Stimulated activated naive CD8-positive, alpha-beta T cell treated with anti-CD3 and anti-CD28 coated beads, Interleukin-15, Interleukin-2, amounts not matched to agents 100 ng/mL and 50 ng/mL, for 24 hours (primary cell): ENCODE measurements around the gene GRID1.

Source experiments
- H3K27ac Mint-ChIP-seq: one replicate; pipeline ENCODE4 v1.8.0; 2021; ENCODE audit warnings: mild to moderate bottlenecking, mixed read lengths
- H3K27me3 Mint-ChIP-seq: one replicate; pipeline ENCODE4 v1.8.0; 2021; ENCODE audit warnings: mixed read lengths
- H3K36me3 Mint-ChIP-seq: one replicate; pipeline ENCODE4 v1.8.0; 2021; ENCODE audit warnings: low read depth, mixed read lengths
- H3K4me1 Mint-ChIP-seq: one replicate; pipeline ENCODE4 v1.8.0; 2021; ENCODE audit warnings: low read depth, mixed read lengths
- H3K4me3 Mint-ChIP-seq: one replicate; pipeline ENCODE4 v1.8.0; 2021; ENCODE audit warnings: mild to moderate bottlenecking, mixed read lengths
- H3K9me3 Mint-ChIP-seq: one replicate; pipeline ENCODE4 v1.8.0; 2021; ENCODE audit warnings: mixed read lengths

Gene GRID1

DNA sequence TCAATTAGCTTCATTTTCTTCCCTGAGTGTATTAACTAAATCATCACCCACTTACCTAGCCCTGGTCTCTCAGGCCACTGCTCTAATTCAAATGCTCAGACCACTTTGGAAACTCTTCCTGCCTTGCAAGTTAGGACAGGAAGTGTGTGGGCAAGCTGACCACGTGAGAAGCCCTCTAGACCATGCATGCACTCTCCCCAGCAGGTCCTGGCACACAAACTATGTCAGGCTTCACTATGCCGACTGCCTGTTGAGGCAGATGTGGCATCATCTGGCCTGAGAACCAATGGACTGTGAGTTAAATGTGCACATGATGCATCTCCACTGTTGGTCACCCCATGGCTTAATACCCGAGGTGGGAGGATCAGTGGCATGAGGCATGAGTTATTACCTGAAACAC, 439.6 kb downstream of the GRID1 start:
- Mint-ChIP-seq H3K4me1 (no peaks in the 10 kb centered on the region), H3K27me3 (no peaks in the 10 kb centered on the region), H3K36me3 (no peaks in the 10 kb centered on the region), H3K27ac (no peak overlapping the region), H3K4me3 (no peak overlapping the region), H3K9me3 (no peaks in the 10 kb centered on the region)

DNA sequence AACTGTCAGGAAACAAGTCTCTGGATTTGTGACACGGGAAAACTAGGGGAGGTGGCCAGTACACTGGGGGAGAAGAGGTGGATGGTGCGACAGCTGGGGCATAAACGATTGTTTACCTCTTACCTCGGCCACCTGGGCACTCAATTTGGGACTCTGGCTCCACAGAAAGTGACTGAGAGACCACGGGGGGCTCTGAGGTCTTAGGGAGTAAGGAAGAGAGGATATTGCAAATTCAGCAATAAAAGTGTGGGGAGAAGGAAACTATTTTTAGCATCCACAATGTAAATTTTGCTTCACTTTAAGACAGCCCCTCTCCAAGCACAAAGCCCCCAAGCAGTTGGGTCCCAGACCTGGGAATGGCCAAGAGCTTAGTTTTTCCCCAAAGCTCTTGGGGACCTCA, 440.5 kb downstream of the GRID1 start:
- H3K36me3 Mint-ChIP-seq: no peaks in the 10 kb centered on the region
- H3K27me3 Mint-ChIP-seq: no peaks in the 10 kb centered on the region
- no peaks in the 10 kb centered on the region for H3K4me1 Mint-ChIP-seq
- no peak overlapping the region for H3K4me3 Mint-ChIP-seq
- no peaks in the 10 kb centered on the region for H3K9me3 Mint-ChIP-seq
- H3K27ac Mint-ChIP-seq: no peak overlapping the region

- no peaks in the 10 kb centered on the region for H3K36me3 Mint-ChIP-seq
- no peaks in the 10 kb centered on the region for H3K9me3 Mint-ChIP-seq
- no peaks in the 10 kb centered on the region for H3K27me3 Mint-ChIP-seq
- H3K27ac Mint-ChIP-seq: no peak overlapping the region
- H3K4me3 Mint-ChIP-seq: no peak overlapping the region
- no peaks in the 10 kb centered on the region for H3K4me1 Mint-ChIP-seq
These were observed 441.3 kb downstream of the GRID1 start for GRCh38 chr10:85925201-85925750.

DNA sequence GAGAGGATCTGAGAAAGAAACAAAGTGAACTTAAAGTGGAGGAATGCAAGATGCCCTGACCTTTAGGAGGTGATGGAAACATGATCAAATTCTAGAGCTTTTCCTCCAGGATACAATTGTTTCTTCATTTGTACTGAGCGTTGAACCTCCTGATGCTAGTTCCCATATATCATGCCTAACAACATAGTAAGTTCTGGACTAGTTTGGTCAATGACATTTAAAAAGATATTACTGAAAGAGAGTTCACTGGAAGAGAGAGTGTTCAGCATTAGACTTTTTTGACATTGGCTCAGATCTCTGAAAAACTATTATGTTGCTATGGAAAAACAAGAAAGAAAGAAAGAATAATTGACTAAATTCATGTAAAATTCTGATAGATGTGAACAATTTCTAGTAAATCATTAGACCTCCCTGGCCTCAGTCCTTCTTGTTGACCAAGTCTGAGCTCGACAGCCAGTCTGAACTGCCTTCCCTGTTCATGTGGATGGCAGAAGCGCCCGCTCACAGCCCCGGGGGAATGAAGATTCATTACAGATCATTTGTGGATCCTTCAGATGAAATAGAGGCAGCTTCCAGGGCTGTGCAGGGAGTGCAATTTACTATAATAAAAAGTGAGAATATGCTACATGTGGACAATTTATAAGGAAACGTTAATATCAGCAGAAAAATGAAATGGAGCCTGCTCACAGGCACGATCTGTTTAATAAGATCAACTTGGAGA, 442.1 kb downstream of the GRID1 start:
- Mint-ChIP-seq H3K27me3 (no peaks in the 10 kb centered on the region), H3K27ac (no peak overlapping the region), H3K4me3 (no peak overlapping the region), H3K4me1 (no peaks in the 10 kb centered on the region), H3K36me3 (no peaks in the 10 kb centered on the region), H3K9me3 (no peaks in the 10 kb centered on the region)

DNA sequence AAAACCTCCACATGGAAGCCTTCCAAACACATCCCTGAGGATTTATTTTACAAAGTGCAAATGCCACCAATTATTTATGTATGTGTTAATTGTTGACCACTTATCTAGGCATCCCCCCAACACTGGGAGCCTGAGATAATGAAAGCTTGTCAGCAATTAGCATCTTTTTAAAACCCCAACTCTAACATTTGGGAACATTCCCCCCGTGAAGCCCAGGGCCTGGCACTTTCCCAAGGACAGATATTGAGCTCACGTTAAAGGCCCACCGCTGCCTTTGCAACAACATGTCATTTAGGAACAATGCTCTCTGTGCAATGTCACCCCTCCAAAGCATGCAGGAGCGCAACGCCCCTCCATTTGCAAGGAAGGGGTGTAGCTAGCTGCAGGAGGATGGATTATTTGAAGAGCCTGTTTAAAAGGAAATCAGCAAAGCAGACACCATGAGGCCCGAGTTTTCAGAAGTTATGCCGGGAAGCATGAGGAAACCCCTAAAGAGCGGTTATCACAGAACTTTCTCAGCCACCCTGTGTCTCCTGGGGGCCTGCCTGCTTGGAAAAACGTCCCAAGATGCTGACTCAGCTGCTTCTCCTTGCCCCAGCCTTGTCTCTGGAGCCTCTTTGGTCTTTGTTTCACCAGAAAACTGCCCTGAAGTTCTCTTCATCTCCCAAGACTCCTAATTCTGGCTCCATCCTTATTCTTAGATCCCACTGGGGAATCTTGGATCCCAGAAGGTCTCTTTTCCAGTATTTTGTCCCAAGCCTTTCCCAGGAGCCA, 444.1 kb downstream of the GRID1 start:
- no peak overlapping the region for H3K27ac Mint-ChIP-seq
- H3K4me3 Mint-ChIP-seq: no peak overlapping the region
- H3K36me3 Mint-ChIP-seq: no peaks in the 10 kb centered on the region
- H3K9me3 Mint-ChIP-seq: no peaks in the 10 kb centered on the region
- no peaks in the 10 kb centered on the region for H3K27me3 Mint-ChIP-seq
- H3K4me1 Mint-ChIP-seq: no peaks in the 10 kb centered on the region

DNA sequence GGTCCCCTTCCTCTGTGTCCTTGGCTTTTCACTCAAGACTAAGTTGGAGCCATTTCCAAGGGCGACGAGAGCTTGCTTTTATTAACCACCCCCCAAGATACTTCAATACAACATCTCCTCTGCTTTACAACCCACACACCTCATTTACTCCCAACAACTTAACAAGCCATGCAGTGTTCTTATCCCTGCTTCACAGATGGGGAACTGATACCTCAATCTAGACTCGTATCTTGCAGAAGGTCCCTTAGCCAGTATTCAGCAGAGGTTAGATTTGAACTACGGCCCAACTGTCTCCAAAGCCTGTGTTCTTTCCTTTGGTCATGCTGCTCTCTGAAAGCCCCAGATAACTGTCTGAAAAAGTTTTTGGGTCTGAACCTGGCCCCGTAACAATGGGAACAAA, 444.8 kb downstream of the GRID1 start:
- H3K36me3 Mint-ChIP-seq: no peaks in the 10 kb centered on the region
- no peaks in the 10 kb centered on the region for H3K9me3 Mint-ChIP-seq
- H3K4me1 Mint-ChIP-seq: no peaks in the 10 kb centered on the region

GRCh38 chr10:85920311-85920710, 446.3 kb downstream of the GRID1 start:
- H3K27ac Mint-ChIP-seq: no peak overlapping the region
- no peaks in the 10 kb centered on the region for H3K4me1 Mint-ChIP-seq
- H3K9me3 Mint-ChIP-seq: no peaks in the 10 kb centered on the region
- H3K27me3 Mint-ChIP-seq: no peaks in the 10 kb centered on the region
- H3K36me3 Mint-ChIP-seq: no peaks in the 10 kb centered on the region
- no peak overlapping the region for H3K4me3 Mint-ChIP-seq

More for the DNA sequence above, 444.8 kb downstream of the GRID1 start:
- H3K27ac Mint-ChIP-seq: no peak overlapping the region
- H3K27me3 Mint-ChIP-seq: no peaks in the 10 kb centered on the region
- H3K4me3 Mint-ChIP-seq: no peak overlapping the region

DNA sequence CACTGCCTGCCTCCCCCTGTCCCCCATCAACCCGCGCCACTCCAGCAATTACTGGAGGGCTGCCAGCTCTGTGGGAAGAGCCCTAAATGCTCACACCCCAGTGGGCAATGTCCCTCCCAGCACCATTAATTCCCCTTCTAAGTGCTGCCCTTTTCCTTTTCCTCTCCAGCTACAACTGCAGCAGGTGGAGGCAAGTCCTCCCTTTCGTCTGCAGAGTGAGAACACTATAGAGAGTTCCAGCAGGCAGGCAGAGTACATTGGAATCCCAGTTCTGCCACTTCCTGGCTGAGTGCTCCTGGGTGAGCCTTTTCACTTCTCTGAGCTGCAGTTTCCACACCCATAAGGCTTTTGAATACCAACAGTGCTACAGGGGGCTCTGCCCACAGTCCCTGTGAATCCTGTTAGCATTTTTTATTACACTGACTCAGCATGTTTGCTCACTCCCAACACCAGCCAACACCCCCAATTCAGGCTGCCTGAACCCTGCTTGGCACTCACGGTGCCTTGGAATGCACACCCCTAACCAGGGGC, 447.0 kb downstream of the GRID1 start:
- Mint-ChIP-seq H3K27me3 (no peaks in the 10 kb centered on the region), H3K4me1 (no peaks in the 10 kb centered on the region), H3K9me3 (no peaks in the 10 kb centered on the region), H3K4me3 (no peak overlapping the region), H3K36me3 (no peaks in the 10 kb centered on the region), H3K27ac (no peak overlapping the region)

DNA sequence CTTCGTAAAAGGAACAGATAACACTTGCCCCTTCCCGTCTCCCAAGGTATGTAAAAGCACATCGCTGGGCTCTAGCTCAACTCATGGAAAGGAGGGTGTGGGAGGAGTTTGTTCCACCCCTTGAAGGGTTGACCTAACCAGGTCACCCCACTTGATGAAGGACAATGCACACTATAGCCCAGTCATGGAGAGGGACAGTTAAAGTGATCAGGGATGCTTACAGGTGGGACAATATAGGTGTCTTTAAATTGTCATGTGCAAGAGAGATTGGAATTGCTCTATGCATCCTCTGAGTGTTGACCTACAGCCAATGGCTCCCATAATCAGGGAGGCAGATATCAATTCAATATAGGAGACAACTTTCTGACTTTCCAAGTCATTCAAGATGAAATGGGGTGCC, 448.2 kb downstream of the GRID1 start:
- H3K36me3 Mint-ChIP-seq: no peaks in the 10 kb centered on the region
- no peak overlapping the region for H3K4me3 Mint-ChIP-seq
- no peaks in the 10 kb centered on the region for H3K27me3 Mint-ChIP-seq
- H3K4me1 Mint-ChIP-seq: no peaks in the 10 kb centered on the region
- H3K27ac Mint-ChIP-seq: no peak overlapping the region
- no peaks in the 10 kb centered on the region for H3K9me3 Mint-ChIP-seq

- Mint-ChIP-seq H3K27ac (no peak overlapping the region), H3K4me3 (no peak overlapping the region), H3K4me1 (no peaks in the 10 kb centered on the region), H3K27me3 (no peaks in the 10 kb centered on the region), H3K36me3 (no peaks in the 10 kb centered on the region), H3K9me3 (no peaks in the 10 kb centered on the region)
These were observed 449.0 kb downstream of the GRID1 start for GRCh38 chr10:85917601-85918000.

DNA sequence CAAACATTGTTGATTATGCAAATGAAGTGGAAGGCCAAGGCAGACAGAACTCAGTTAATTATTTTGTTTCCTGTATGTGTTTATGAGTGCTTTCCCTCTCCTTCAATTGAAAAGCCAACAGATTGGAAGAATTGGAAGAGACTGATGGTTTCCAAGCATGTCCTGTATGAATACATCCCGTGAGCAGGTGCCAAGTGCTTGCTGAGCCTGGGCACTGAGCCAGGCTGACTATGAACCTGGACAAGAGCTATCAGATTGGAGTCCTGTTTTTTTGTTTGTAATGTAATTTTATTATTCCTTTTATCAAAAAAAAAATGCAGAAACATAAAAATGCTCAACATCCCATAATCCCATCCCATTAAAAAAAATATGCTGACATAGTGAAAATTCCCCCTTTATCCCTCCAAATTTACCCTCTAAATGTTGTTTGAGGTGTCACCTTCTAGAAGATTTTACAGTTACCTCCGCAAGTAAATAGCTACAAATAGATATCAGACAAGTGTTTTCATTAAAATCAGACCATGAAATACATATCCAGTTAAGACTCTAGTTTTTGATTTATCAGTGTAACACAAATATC, 449.5 kb downstream of the GRID1 start:
- no peaks in the 10 kb centered on the region for H3K36me3 Mint-ChIP-seq
- no peaks in the 10 kb centered on the region for H3K9me3 Mint-ChIP-seq
- no peak overlapping the region for H3K27ac Mint-ChIP-seq
- H3K27me3 Mint-ChIP-seq: no peaks in the 10 kb centered on the region
- no peak overlapping the region for H3K4me3 Mint-ChIP-seq
- H3K4me1 Mint-ChIP-seq: no peaks in the 10 kb centered on the region

DNA sequence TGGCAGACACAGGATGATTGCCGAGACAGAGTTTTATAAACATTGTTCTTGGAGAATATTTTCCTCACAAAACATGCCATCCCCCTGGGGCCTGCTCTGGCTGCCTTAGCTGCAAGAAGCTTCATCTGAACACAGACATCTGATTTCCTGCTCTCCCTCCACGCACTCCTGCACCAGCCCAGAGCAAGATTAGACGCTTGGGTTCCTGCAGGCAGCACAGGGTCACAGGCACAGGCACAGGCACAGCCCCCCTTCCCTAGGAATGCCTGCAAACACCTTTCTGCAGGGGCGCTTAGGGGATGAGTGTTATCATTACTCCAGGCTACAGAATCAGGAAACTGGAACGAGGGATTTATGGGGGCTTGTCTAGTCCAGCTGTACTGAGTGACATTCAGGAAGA, 450.3 kb downstream of the GRID1 start:
- H3K27me3 Mint-ChIP-seq: no peaks in the 10 kb centered on the region
- no peak overlapping the region for H3K27ac Mint-ChIP-seq
- H3K4me1 Mint-ChIP-seq: no peaks in the 10 kb centered on the region
- H3K36me3 Mint-ChIP-seq: no peaks in the 10 kb centered on the region
- no peak overlapping the region for H3K4me3 Mint-ChIP-seq
- no peaks in the 10 kb centered on the region for H3K9me3 Mint-ChIP-seq

GRCh38 chr10:85915245-85915846, 451.2 kb downstream of the GRID1 start:
- Mint-ChIP-seq H3K9me3 (no peaks in the 10 kb centered on the region), H3K4me3 (no peak overlapping the region), H3K27ac (no peak overlapping the region), H3K27me3 (no peaks in the 10 kb centered on the region), H3K4me1 (no peaks in the 10 kb centered on the region), H3K36me3 (no peaks in the 10 kb centered on the region)

- no peak overlapping the region for H3K27ac Mint-ChIP-seq
- H3K27me3 Mint-ChIP-seq: no peaks in the 10 kb centered on the region
- H3K36me3 Mint-ChIP-seq: no peaks in the 10 kb centered on the region
- H3K9me3 Mint-ChIP-seq: no peaks in the 10 kb centered on the region
- H3K4me3 Mint-ChIP-seq: no peak overlapping the region
- H3K4me1 Mint-ChIP-seq: no peaks in the 10 kb centered on the region
These were observed 451.9 kb downstream of the GRID1 start for GRCh38 chr10:85914720-85915119.

DNA sequence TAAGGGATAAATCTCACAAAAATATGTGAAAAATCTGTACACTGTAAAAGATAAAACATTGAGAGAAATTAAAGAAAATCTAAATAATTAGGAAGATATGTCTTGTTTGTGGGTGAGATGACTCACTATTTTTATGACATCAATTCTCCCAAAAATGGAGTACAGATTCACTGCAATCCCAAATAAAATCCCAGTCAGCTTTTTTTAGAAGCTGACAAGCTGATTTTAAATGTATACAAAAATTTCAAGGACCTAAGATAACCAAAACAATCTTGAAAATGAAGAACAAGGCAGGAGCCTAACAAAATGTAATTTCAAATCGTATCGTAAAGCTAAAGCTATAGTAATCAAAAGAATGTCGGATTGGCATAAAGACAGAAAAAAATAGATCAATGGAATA, 458.1 kb downstream of the GRID1 start:
- no peaks in the 10 kb centered on the region for H3K4me1 Mint-ChIP-seq
- peaks cover 6% of the 10 kb centered on the region for H3K27me3 Mint-ChIP-seq
- no peak overlapping the region for H3K27ac Mint-ChIP-seq
- no peaks in the 10 kb centered on the region for H3K36me3 Mint-ChIP-seq
- H3K9me3 Mint-ChIP-seq: no peaks in the 10 kb centered on the region
- no peak overlapping the region for H3K4me3 Mint-ChIP-seq
